Testis (tissue), 2 donors: ENCODE measurements around the gene ZAP70.

Experiments used
- POLR2A ChIP-seq: fragments of 450-650 bp; IDR thresholded peaks from one replicate; pipeline ENCODE4 v1.6.1; 2017; ENCODE audit warnings: antibody characterized with exemption, mild to moderate bottlenecking, moderate library complexity
- TF ChIP-seq, protein P1 (sequence below), 3 experiments: fragments of 450-650 bp in 2 of 3; fragments of 200-600 bp in 1 of 3; sonication (generic) in 1 of 3; IDR thresholded peaks; one replicate each; pipeline ENCODE4 v1.5.1; 2016 to 2019; ENCODE audit warnings: antibody characterized with exemption in 3 of 3, mild to moderate bottlenecking in 2 of 3, moderate library complexity in 1 of 3

DNA sequence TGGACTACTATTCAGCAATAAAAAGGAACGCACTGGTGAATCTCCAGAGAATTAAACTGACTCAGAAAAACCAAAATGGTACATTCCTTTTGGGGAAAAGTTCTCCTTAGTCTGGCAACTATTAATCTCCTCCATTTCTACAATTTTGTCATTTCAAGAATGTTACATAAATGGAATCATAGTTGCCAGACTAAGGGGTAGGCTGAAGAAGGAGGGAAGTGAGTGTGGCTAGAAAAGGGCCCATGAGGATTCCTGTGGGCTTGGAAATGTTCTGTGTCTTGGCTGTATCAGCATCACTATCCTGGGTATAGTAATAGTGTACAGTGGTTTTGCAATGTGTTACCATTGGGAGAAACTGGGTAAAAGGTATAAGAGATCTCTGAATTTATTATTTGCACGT, 72.4 kb downstream of the ZAP70 start:
- TF ChIP-seq, protein P1, sequence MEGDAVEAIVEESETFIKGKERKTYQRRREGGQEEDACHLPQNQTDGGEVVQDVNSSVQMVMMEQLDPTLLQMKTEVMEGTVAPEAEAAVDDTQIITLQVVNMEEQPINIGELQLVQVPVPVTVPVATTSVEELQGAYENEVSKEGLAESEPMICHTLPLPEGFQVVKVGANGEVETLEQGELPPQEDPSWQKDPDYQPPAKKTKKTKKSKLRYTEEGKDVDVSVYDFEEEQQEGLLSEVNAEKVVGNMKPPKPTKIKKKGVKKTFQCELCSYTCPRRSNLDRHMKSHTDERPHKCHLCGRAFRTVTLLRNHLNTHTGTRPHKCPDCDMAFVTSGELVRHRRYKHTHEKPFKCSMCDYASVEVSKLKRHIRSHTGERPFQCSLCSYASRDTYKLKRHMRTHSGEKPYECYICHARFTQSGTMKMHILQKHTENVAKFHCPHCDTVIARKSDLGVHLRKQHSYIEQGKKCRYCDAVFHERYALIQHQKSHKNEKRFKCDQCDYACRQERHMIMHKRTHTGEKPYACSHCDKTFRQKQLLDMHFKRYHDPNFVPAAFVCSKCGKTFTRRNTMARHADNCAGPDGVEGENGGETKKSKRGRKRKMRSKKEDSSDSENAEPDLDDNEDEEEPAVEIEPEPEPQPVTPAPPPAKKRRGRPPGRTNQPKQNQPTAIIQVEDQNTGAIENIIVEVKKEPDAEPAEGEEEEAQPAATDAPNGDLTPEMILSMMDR (IDR thresholded peaks at IDR 0.05) = no peak
- TF ChIP-seq POLR2A = no peak
